OCI-LY7 (cell line): ENCODE measurements around the gene SELENOS. TPM values are rescaled to one million over a fixed set of nuclear protein-coding genes. Genes with fewer than 3 reads are reported as not detected.

Source experiments
- BruUV-seq: library from RNA; stranded (reverse); fragments of 400-500 nt; replicated peaks from 2 replicates; lab custom pipeline; 2021; lab: Mats Ljungman, UMichigan
- CTCF ChIA-PET: fragments of 300-600 bp; sonication (Branson Sonifier 250); formaldehyde crosslinking; loops from one replicate; lab custom pipeline; 2022; ENCODE audit warnings: antibody characterized with exemption; ENCODE audit not compliant: unreplicated experiment; lab: Charles Lee
- POLR2A ChIA-PET: fragments of 300-600 bp; sonication (Branson Sonifier 250); formaldehyde crosslinking; loops from one replicate; lab custom pipeline; 2022; ENCODE audit warnings: antibody characterized with exemption; lab: Charles Lee
- DNase-seq: peaks from one replicate; pipeline ENCODE4 v3.0.0-alpha.2; 2015; ENCODE audit warnings: low spot score
- H2AFZ ChIP-seq: fragments of 200-600 bp; sonication (generic), shearing (Covaris generic); 2 replicates; pipeline ENCODE4 v1.6.1; 2014; ENCODE audit warnings: mild to moderate bottlenecking, antibody characterized with exemption, low read length, moderate library complexity
- H3K27ac ChIP-seq: fragments of 200-600 bp; sonication (generic); 2 replicates; pipeline ENCODE4 v1.5.1; 2014; ENCODE audit warnings: mixed run types, low read depth, mild to moderate bottlenecking, moderate library complexity, low read length, inconsistent platforms; ENCODE audit not compliant: poor library complexity, severe bottlenecking
- H3K36me3 ChIP-seq: fragments of 200-600 bp; sonication (generic); 2 replicates; pipeline ENCODE4 v1.6.1; 2014; ENCODE audit warnings: mild to moderate bottlenecking, antibody characterized with exemption, low read length, moderate library complexity, mixed read lengths; ENCODE audit not compliant: insufficient read depth
- H3K4me1 ChIP-seq: fragments of 200-600 bp; sonication (generic); 2 replicates; pipeline ENCODE4 v1.5.1; 2014; ENCODE audit warnings: mild to moderate bottlenecking, low read length; ENCODE audit not compliant: insufficient read depth, poor library complexity, severe bottlenecking
- H3K4me2 ChIP-seq: fragments of 200-600 bp; sonication (generic); 2 replicates; pipeline ENCODE4 v1.6.1; 2014; ENCODE audit warnings: mild to moderate bottlenecking, low read length
- H3K4me3 ChIP-seq: fragments of 200-600 bp; sonication (generic); 2 replicates; pipeline ENCODE4 v1.5.1; 2014; ENCODE audit warnings: mild to moderate bottlenecking, low read depth, low read length; ENCODE audit not compliant: poor library complexity, severe bottlenecking
- H3K79me2 ChIP-seq: fragments of 200-600 bp; sonication (generic); 2 replicates; pipeline ENCODE4 v1.6.1; 2016; ENCODE audit warnings: low read depth, mild to moderate bottlenecking, low read length, moderate library complexity, mixed read lengths; ENCODE audit not compliant: insufficient read depth
- H3K9me2 ChIP-seq: fragments of 200-600 bp; sonication (generic); 2 replicates; pipeline ENCODE4 v1.6.1; 2016; ENCODE audit warnings: mild to moderate bottlenecking, low read length, mixed read lengths; ENCODE audit not compliant: insufficient read depth
- H3K9me3 ChIP-seq: fragments of 200-600 bp; sonication (generic); 2 replicates; pipeline ENCODE4 v1.6.1; 2014; ENCODE audit warnings: mild to moderate bottlenecking, mixed run types, low read length, mixed read lengths
- H4K20me1 ChIP-seq: fragments of 200-600 bp; sonication (generic); 2 replicates; pipeline ENCODE4 v1.6.1; 2014; ENCODE audit warnings: mild to moderate bottlenecking, antibody characterized with exemption, low read length, moderate library complexity, mixed read lengths; ENCODE audit not compliant: insufficient read depth
- CTCF ChIP-seq: fragments of 200-600 bp; sonication (generic); conservative IDR thresholded peaks from 2 replicates; pipeline ENCODE4 v1.5.1; 2014; ENCODE audit warnings: mild to moderate bottlenecking, antibody characterized with exemption, low read length, moderate library complexity, mixed read lengths
- EZH2phosphoT487 ChIP-seq: fragments of 200-600 bp; sonication (generic); IDR thresholded peaks from 2 replicates; pipeline ENCODE4 v1.6.1; 2018; ENCODE audit warnings: low read depth, borderline replicate concordance, mild to moderate bottlenecking, mixed run types, antibody characterized with exemption, low read length, moderate library complexity, mixed read lengths
- intact Hi-C: fragments of 100-400 bp; cut with micrococcal nuclease; formaldehyde crosslinking; loops from one replicate; pipeline ENCODE4 v1.10.0; 2022; ENCODE audit not compliant: unreplicated experiment
- total RNA-seq, 2 experiments: library from RNA; depleted of rRNA in 1 of 2; stranded (reverse); fragments of >200 nt in 1 of 2; shearing (Covaris generic) in 1 of 2; gene quantifications; 2 replicates each; pipeline ENCODE4 v1.2.3, GENCODE V29; 2014 to 2022

The SELENOS gene
- total RNA-seq, 2 experiments from 2014 or later: 29.1 to 36.1 TPM

- POLR2A ChIA-PET: no interaction called here
- TF ChIP-seq EZH2phosphoT487 (no peak), CTCF (no peak)
Observed at GRCh38 chr15:101326026-101326315, 48.7 kb upstream of the SELENOS start.

GRCh38 chr15:101325263-101326025, 48.2 kb upstream of the SELENOS start:
- Histone ChIP-seq H3K27ac (no peak overlapping the region), H4K20me1 (no peaks in the 10 kb centered on the region), H3K79me2 (no peaks in the 10 kb centered on the region), H3K4me1 (no peaks in the 10 kb centered on the region), H3K9me2 (no peaks in the 10 kb centered on the region), H3K4me2 (no peak overlapping the region), H3K9me3 (no peaks in the 10 kb centered on the region), H2AFZ (no peak overlapping the region), H3K4me3 (no peak overlapping the region), H3K36me3 (no peaks in the 10 kb centered on the region)
- BruUV-seq: no TSS peak
- intact Hi-C loops: no loop called here
- ChIA-PET CTCF (no interaction called here), POLR2A (no interaction called here)
- DNase-seq: no peak
- TF ChIP-seq EZH2phosphoT487: no peak
- no peak for TF ChIP-seq CTCF

More at GRCh38 chr15:101326026-101326315, 48.7 kb upstream of the SELENOS start:
- Histone ChIP-seq H3K79me2 (no peaks in the 10 kb centered on the region), H3K4me3 (no peak overlapping the region), H3K4me1 (no peaks in the 10 kb centered on the region), H3K9me3 (no peaks in the 10 kb centered on the region), H3K27ac (no peak overlapping the region), H2AFZ (no peak overlapping the region), H3K36me3 (no peaks in the 10 kb centered on the region), H4K20me1 (no peaks in the 10 kb centered on the region), H3K9me2 (no peaks in the 10 kb centered on the region), H3K4me2 (no peak overlapping the region)
- DNase-seq: no peak
- BruUV-seq: no TSS peak
- CTCF ChIA-PET: no interaction called here
- intact Hi-C loops: no loop called here

- intact Hi-C loops: no loop called here
- no TSS peak for BruUV-seq
- Histone ChIP-seq H3K4me2 (no peak overlapping the region), H3K9me2 (no peaks in the 10 kb centered on the region), H3K27ac (no peak overlapping the region), H3K4me3 (no peak overlapping the region), H2AFZ (no peak overlapping the region), H3K36me3 (no peaks in the 10 kb centered on the region), H3K4me1 (no peaks in the 10 kb centered on the region), H3K9me3 (no peaks in the 10 kb centered on the region), H4K20me1 (no peaks in the 10 kb centered on the region), H3K79me2 (no peaks in the 10 kb centered on the region)
- ChIA-PET POLR2A (no interaction called here), CTCF (no interaction called here)
- TF ChIP-seq EZH2phosphoT487 (no peak), CTCF (no peak)
- DNase-seq: no peak
Observed at GRCh38 chr15:101324524-101325177, 47.4 kb upstream of the SELENOS start.
